A673 (cell line): ENCODE results near the gene SV2C.

Source experiments
- CTCF ChIP-seq: fragments of 300-800, 200-600 bp; sonication (generic); conservative IDR thresholded peaks from 2 replicates; pipeline ENCODE4 v1.5.1; 2017; ENCODE audit warnings: low read depth, mild to moderate bottlenecking, antibody characterized with exemption, low read length, moderate library complexity, mixed read lengths
- EZH2 ChIP-seq: fragments of 200-600 bp; sonication (generic); IDR thresholded peaks from 2 replicates; pipeline ENCODE4 v1.6.1; 2017; ENCODE audit warnings: borderline replicate concordance, low read depth, mild to moderate bottlenecking, mixed read lengths, antibody characterized with exemption, low read length; ENCODE audit not compliant: poor library complexity, severe bottlenecking

GRCh38 chr5:76192837-76193236 lies 109.7 kb downstream of the SV2C start:
- no peak for TF ChIP-seq EZH2
- no peak for TF ChIP-seq CTCF
